HG02759 (cell line): ENCODE data around the gene CHTOP.
"Not testable (repeated sequence)": the region's sequence is repeated elsewhere in the genome, so short reads cannot be mapped to it uniquely, and the experiment has no call there.

Experiments
- ATAC-seq: cut with Tn5 transposase; IDR thresholded peaks from one replicate; pipeline ENCODE4 v1.9.1; 2021; ENCODE audit warnings: mild to moderate bottlenecking, moderate library complexity; ENCODE audit not compliant: unreplicated experiment

CHTOP gene

GRCh38 chr1:153633754-153634665 lies at the start of gene CHTOP:
Gene CHTOP (plus strand): TSS chr1:153634066. CDS start chr1:153636589, 2,523 bp downstream.
- peak; percentile 91 for ATAC-seq

- ATAC-seq, result no peak
Measured at GRCh38 chr1:153585006-153585405, 48.9 kb upstream of the CHTOP start.

- ATAC-seq, result no peak
Measured at GRCh38 chr1:153586347-153586746, 47.5 kb upstream of the CHTOP start.

- ATAC-seq, result no peak
Measured at GRCh38 chr1:153587314-153587713, 46.6 kb upstream of the CHTOP start.

GRCh38 chr1:153588033-153588432 lies 45.8 kb upstream of the CHTOP start:
- ATAC-seq, result not testable (repeated sequence)

- no peak for ATAC-seq
Measured at GRCh38 chr1:153588482-153588881, 45.4 kb upstream of the CHTOP start.

- no peak for ATAC-seq
Measured at GRCh38 chr1:153592748-153593147, 41.1 kb upstream of the CHTOP start.

- ATAC-seq, result no peak
Measured at GRCh38 chr1:153597206-153597605, 36.7 kb upstream of the CHTOP start.

GRCh38 chr1:153598309-153599172 lies 35.3 kb upstream of the CHTOP start:
- ATAC-seq, result peak; percentile 97

GRCh38 chr1:153599847-153600246 lies 34.0 kb upstream of the CHTOP start:
- ATAC-seq, result no peak

- no peak for ATAC-seq
Measured at GRCh38 chr1:153602749-153603148, 31.1 kb upstream of the CHTOP start.

- ATAC-seq, result no peak
Measured at GRCh38 chr1:153606194-153606593, 27.7 kb upstream of the CHTOP start.

- ATAC-seq, result no peak
Measured at GRCh38 chr1:153607381-153607780, 26.5 kb upstream of the CHTOP start.

- ATAC-seq, result no peak
Measured at GRCh38 chr1:153608089-153608682, 25.7 kb upstream of the CHTOP start.

GRCh38 chr1:153608742-153609584 lies 24.9 kb upstream of the CHTOP start:
- ATAC-seq, result no peak

- no peak for ATAC-seq
Measured at GRCh38 chr1:153609585-153609907, 24.3 kb upstream of the CHTOP start.

- no peak for ATAC-seq
Measured at GRCh38 chr1:153610334-153610733, 23.5 kb upstream of the CHTOP start.

- no peak for ATAC-seq
Measured at GRCh38 chr1:153610811-153611301, 23.0 kb upstream of the CHTOP start.

- ATAC-seq, result no peak
Measured at GRCh38 chr1:153611356-153611755, 22.5 kb upstream of the CHTOP start.

GRCh38 chr1:153612111-153612754 lies 21.6 kb upstream of the CHTOP start:
- no peak for ATAC-seq
